Activated CD8-positive, alpha-beta memory T cell treated with anti-CD3 and anti-CD28 coated beads, Interleukin-2, amount 50 U/mL, for 24 hours (primary cell): ENCODE data around the gene SATB2.
A peak's percentile ranks its signal among the peaks of the same experiment; 100 is the strongest.

Experiments
- DNase-seq: peaks from one replicate; pipeline ENCODE4 v3.0.0-alpha.2; 2020; ENCODE audit errors: extremely low read depth

Gene SATB2

DNA sequence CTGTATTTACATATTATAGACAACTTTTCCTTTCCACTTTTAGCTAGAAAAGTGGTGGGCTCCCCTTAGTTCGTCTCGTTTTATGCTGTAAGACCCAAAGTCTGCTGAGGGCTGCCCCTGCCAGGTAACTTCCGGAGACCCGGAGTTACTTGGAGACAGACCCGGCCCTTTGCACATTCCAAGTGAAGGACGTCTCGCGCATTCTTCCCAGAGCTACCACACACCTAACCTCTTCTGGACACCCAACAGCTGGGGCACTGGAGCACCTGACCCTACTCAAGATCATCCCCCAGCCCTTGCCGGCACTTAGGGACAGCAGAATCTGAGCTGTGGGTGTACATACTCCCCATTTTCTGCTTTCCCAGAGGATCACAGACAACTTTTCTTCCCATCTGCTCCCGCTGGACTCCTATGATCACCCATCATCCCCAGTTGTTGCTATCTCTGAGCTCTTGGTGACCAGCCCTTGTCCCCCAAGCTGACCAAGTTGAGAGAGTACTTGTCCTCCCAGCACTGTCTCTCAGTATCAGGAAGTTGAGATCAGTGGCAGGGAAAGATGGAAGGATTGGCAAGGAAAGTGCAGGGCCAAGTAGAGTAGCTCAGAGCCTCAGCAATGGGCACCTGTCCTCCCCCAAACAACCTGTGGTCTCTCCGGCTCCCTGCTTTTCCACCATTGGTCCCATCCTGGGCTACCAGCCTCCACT lies 8.4 kb upstream of the SATB2 start:
- no peak for DNase-seq

DNA sequence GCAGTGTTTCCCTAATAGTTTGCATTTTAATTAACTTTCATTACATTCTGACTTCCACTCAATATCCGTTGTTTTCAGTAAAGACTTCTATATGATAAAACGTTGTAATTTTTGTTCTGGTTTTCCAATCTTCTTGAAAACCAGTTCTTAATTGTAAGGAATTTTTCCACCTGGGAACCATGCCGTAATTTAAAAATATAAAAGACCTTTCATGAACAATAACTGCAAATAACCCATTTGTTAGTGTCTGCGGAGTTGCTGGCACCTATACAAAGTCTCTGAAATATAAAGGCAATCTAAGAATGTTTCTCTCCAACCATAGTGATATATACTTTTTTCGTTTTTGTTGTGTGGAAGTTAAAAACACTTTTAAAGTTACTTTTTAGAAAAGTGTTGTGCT lies 7.7 kb upstream of the SATB2 start:
- no peak for DNase-seq

DNA sequence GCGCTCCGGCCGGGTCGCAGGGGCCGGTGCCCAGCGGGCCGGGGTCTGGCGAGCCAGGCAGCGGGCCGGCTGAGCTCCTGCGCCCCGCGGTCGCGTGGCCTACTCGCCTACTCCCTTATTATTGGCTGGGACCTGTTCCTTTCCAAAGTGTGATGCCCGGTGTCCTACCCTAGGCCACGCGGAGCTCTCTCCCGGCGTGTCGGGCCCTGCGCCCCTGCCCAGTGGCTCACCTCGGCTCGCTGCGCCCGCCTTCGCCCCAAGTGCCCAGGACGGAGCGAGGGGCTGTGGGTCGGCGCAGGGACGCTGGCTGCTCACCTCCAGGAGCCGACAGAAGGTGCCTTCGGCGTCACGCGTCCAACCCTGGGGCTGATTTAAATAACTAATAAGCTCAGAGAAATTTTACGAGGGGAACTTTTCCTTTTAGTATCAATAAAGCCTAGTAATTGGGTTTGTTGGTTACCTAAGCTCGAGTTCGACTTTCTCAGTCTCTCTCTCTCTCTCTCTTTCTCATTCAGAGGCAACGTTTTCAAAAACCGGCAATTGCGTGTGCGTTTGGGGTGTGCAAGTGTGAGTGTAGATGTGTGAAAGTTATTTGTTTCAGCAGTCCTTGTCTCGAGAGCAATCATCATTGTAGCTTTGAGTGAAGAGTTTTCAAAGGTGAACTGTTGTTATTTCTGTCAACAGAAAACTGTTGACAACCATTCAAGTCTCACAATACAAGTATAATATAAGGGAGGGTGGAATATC lies 7.0 kb upstream of the SATB2 start:
- DNase-seq: no peak

DNA sequence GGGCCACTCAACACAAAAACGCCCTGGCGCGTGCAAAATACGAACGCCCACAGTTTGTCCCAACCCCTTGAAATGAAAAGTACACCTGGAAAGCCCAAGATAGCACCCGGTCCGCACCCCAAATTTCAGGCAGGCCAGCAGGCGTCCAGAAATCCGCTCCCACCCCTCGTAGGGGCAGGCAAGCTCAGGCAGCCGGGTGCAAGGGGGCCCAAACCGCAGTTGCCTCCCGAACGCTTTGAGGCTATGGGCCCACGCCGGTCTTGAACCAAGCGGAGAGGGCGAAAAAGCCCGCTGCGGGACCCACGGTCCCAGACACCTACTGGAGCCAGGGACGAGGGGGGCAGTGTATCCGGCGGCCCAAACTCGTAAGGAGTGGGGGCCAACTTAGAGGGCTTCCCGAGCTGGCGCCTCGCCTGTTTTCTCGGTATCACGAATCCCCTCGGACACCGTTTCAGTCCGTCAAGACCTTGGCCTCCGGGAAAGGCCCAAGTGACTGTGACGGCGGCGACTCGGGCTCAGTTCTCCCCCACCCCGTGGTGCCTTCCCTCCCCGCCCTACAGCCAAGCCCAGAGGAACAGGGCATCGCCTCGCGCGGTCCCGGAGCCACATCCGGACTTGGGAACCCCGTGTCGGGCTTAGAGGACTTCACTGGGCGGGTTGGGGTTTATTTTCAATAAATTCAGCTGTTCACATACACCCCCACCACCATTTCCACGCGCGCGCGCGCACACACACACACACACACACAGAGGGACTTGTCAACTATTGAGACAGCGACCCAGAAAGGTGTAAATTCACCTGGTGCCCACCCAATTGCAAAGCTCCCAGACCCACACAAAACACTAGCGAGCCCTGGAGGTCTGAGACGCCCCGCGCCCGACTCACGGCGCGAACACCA lies 6.2 kb upstream of the SATB2 start:
- DNase-seq: no peak

DNA sequence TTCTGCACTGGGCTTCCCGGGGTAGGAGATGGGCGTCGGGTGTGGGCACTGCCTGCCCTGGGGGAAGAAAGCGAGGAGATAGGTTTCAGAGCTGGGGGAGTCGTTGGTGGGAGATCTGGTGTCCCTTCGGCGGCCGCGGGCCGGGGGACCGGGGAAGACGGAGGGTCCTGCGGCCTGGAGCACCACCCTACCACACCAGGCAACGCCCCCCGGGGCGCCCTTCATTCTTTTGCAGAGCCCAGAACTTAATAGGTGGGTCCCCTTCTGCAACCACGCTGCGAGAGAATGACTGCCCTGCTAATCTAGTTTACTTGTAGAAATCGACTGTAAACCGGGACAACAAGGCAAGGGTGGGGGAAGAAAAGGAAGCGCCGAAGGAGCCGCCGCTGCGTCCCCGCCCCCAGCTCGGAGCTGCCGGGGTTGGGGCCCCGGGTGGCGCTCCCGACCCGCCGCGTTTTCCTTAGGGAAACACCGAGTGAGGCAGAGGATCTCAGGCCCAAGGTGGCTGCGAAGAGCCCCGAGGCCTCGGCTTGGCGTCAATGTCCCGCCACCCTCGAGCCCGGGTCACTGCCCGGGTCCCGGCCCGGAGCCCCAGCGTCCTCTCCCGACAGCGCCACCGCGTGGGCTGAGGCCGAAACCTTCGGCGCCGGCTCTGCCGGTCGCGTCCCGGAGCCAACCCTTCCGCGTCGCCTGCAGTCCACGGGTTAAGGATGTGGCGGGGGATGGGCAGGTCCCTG lies 5.4 kb upstream of the SATB2 start:
- no peak for DNase-seq

DNA sequence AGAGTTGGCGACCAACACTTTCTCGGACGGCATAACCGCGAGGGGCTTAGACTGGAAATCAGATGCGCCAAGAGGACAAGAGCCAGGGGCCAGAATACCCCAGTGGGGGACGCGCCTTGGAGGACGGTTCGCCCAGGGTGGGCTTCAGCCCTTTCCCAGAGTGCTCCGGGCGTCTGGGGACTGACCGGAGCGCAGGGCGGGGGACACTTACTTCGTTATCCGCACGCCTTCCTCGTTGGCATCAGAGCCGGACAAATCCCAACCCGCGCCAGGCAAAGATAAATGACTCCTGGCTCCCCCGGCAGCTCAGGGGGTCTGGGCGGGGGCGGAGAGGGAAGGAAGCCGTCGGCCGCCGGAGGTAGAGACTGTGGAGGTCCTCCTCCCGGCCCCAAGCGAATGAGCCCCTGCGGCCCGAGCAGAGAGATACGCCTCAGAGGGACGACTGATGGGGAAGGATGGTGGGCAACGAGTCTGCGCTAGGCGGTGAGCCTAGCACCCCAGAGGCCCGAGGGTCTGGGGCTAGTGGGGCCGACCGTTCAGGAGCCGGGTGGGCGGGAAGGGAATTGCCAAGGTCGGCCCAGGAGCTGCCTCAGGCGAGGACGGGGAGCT lies 4.7 kb upstream of the SATB2 start:
- DNase-seq: no peak

DNA sequence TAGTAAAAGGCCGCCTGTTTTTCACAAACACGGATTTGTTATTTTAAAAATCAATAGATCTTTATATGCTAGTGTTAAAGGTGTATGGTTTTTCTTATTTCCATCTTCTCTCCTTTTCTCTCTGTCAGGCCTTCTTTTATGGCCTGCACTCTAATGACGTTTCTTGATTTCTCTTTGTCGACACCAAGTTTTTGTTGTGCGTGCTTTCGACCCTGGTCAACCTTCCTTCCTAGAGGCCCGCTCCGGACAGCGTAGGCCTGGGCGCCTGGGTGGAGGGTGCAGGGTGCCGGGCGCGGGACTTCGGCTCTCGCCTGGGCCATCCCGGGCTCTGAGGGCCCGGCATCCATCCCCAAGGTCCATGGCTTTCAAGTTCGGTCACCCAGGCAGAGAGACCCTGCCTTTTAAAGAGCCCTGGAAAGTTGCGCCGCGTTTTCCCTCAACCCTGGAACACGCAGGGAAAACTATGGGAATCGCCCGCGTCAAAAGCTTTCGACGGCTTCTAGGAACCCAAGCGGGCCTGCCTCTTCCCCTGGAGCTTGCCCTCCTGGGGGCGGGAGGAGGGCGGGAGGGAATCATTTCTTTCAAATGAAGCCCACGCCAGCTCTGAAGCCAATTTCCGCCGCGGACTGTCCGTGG lies 4.1 kb upstream of the SATB2 start:
- DNase-seq: no peak

DNA sequence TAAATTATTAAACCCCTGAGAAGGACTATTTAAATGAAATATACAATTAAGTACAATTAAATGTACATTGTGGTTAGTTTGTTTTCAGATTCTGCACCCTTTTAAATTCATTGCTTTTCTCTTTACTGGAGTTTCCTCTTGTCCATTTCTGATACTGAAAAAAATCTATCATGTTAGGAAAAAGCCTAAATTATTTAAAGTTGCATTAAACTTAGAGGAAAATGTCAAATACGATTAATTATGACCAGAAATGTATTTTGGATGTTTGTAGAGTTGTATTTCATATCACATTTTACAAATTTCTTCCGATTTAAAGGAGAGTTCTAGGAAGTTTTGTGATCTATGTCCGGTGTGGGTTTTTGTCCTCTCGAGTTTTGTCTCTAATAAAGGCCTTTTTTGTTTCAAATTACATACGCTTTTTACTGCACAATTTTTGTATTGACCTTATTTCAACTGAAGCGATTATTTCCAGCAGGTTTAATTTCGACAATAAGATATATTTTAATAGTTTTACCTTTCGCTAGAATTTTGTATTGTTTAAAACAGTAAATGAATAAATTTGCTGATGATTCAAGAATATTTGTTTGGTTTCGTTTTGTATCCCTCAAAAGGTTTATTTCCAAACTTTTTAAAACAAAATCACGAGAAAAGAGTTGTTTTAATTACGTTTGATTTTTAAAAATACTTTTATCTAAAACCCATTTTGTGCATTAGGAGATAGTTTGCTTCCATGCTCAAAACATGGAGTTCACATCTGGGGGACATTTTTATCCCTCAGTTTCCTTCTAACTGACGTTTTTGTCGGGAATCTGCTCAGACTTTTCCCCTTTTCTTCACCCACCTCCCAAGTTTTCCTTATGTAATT lies 3.3 kb upstream of the SATB2 start:
- DNase-seq: no peak

DNA sequence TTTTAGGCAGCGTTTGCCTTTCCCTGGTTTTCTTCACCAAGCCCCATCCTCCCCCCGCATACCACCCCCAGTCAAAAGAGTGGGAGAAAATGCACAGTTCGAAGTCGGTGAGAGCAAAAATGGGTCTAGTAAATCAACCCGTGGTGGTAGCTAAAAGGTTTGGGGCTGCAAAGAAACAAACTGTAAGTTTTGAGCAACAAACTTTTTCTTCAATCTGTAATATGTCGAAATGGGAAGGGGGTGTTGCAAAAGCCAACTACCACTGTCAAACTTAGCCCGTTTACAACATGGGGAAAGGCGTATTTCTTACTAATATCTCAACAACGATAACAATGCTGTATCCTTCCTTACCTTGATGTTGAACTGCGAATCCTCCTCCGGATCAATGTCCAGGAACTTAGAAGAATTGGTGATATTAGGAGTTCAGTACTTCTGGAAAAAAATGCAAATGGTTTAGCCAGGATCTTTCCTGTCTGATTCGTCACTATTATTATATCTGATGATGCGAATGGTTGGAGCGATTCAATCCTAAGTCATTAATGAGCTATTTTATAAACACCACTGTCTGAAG lies 2.4 kb upstream of the SATB2 start:
- DNase-seq: no peak

DNA sequence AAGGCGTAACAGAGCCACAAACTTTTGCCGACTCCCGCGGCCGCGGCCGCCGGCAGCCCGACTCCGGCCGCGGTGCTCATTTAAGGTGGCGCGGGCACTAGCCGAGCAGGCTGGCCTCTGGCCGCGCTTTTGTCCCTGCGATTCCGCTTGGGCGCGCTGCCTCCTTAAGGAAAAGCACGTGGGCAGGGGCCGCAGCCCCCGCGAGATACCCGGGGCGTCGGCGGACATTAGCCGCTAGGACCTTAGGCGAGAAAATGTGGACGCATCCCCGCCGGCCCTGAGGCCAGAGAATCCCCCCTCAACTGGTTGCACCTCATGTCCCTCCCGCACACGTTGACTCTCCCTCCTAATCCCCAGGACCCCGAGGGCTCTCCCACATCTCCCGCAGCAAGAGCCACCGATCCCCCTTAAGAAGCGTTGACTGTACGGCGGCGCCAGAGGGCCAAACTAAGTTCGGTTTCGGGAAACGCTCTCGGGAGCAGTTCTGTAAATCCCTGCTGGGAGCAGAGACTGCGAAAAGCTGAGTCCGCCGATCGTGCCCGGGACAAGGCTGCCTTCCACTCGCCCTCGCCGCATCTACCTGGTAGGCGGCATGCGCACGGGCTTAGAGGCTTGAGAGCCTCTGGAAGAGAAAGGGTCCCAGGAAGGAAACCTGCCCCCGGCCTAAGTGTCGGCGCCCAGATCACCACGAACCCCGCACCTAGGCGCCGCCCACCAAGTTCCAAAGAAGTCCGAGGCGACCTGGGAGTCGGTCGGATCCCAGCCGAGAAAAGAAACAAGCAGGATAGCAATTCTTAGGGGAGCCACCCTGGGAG lies 1.8 kb upstream of the SATB2 start:
- peak; percentile 44 for DNase-seq

DNA sequence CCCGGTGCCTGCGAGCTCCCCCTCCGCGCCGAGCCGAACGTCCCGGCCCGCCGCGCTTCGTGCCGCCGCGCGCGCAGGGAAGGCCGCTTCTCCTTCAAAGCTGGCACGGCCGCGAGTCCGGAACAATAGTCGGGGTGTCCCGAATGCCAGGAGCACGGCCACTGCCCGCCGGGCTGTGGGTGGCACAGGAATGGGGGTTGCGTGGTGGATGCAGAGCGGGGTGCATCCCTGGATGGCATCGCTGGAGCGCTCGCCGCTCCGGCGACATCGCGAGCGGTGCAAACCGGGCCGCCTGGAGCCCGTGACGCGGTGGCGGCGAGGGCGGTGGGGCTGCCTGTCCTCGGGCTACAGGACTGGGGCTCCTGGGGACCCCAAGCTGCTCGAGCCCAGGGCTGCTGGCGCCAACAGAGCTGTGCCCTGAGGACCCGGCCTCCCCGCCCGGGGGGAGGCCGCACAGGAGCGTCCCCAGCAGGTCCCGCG lies 1.1 kb upstream of the SATB2 start:
- no peak for DNase-seq

DNA sequence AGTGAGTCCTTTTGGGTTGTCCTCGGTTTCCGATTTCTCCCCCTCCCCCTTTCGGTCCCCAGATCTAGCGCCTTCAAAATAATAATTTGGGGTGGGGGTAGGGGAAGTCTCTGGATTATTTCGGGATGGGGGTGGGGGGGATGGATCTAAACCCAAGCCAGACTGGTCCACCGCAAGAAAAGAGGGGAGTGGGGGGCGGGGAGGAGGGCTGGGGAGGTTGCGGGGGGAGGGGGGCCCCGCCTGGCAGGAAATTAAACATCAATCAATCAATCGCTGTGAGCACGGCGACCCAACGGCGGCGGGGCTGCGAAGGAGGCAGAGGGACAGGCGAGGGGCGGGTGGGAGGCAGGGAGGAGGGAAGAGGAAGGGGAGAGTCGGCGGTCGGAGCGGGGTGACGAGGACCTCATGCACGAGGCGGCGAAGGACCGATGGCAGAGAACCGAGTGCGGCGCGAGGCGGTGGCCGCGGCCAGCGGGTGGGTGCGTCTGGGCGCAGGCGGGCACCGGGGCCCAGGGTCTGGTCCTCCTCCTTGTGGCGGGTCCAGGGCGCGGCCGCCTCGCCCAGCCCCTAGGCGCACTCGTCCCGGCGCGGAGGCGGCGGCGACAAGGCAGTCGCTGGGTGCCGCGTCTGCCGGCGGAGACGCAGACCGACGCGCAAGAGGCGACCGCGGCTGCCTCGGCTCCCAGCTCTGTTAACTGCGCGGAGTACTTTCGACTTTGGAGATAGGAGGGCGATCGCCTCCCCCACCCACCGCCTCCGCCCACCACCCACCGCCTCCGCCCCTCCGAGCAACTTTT lies 468 bp upstream of the SATB2 start:
- no peak for DNase-seq

DNA sequence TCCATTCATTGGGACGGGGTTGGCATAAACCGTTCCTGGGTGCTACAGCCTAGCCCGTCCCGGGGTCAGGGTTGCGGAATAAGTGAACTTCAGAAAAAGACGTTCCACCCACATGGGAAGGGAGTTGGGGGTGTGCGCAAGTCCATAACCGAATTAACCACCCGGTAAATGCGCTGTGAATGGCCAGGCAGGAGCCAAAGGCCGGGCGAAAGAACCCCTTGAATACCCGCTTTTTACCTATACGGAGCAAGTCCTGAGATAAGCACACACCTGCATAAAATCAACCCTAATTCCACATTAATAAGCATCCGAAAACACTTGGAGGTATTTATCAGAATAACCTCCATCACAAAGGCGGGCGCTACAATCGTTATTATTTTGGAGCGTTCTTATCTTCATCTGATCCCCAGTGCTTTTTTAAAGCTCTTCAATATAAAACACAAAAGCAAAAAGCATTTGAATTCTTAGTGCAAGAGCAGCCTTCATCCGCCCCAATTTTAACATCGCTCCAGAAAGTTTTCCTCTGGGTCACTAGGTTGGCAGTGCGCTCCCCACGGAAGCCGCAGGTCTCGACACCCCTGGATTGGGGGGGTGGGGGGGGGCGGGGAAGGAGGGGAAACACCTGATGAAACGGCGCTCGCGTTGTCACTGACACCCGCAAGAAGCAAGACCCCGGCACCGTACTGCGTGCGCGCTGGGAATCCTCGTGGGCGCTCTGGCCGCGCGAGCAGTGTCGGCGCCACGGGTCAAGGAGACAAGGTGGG lies 1.2 kb downstream of the SATB2 start:
- DNase-seq: no peak

DNA sequence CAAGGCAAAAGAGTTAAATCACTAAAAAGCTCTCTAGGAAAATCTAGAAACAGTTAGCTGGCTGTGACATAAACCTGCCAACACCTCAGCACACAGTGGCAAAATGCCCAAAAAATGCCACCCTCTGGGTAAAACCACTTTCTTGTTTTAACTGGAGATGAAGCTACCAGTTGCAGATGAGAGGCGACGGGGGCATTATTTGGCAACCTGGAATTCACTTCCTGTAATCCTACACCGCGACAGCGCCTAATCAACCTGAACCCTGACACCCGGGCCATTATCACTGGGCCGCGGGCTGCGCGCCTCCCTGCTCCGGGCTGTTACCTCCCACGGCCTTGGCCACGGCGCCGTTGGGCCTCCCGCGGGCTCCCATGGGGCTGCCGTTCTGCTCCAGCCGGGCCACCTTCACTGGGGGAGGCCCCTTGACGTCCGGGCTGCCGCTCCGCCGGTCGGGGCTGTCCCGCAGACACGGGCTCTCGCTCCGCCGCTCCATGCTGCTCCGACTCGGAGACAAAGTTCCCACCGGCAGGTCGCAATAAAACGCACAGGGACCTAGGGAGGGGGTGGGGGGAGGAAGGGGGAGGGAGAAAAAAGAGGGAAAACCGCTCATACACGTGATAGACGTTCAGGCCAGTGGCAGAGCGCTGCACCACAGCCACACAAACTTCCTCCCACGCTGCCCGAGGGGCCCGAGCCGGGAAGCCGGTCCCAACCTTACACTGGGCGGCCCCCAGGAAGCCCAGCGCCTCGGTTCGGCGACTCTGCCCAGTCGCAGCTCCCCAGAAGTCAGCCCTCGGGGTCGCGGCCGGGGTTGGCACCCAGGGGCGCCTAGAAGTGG lies 2.0 kb downstream of the SATB2 start:
- no peak for DNase-seq

DNA sequence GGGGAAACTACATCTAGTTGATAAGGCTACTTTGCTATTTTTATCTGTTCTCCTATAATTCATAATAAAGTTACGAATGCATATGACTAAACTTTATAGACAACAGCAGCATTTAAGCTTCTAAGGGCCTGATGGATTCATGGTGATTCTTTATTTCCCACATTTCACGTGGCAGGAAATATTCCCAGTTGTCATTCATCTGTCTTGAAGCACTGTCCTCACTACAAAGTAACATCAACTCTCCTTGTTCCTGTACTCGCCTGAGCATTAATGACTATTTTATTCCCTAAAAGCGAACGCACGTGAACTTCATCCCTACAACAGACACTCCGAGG lies 2.6 kb downstream of the SATB2 start:
- no peak for DNase-seq

DNA sequence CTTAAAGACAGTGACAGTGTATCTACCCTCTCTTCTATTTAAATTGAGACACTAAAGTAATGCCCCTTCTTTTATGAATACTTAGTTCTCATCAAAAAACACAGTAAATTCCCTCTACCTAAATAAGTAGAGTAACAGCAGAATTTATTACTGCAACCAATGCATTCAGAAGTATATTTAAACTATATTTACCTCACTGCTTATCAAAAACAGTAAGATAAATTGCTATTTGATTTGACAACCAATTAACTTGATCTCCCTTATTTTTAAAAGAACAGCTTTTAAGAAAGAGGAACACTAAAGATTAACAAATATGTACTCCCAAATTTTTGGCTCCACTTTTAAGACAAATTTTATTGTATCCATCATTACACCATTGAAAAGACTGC lies 4.8 kb downstream of the SATB2 start:
- DNase-seq: no peak
